Posterior cingulate gyrus (tissue), 11 donors: Measurements from ENCODE around the gene CYP19A1.
A peak's percentile ranks its signal among the peaks of the same experiment; 100 is the strongest.

Source experiments
- DNase-seq, 10 donors: peaks; one replicate each; pipeline versions ENCODE4 v3.0.0 to v3.0.0-alpha.2; 2020 to 2021; ENCODE audit warnings: mixed read lengths in 3 of 10
- intact Hi-C: fragments of 100-400 bp; cut with DNase I; formaldehyde crosslinking; loops from one replicate; pipeline ENCODE4 v1.15.1; 2023

Gene CYP19A1

GRCh38 chr15:51363383-51363782, 25.0 kb upstream of the CYP19A1 start:
- intact Hi-C loops, result no loop called here
- no peak for DNase-seq

- intact Hi-C loops, result no loop called here
- no peak for DNase-seq
Observed at GRCh38 chr15:51359981-51360380, 21.6 kb upstream of the CYP19A1 start.

GRCh38 chr15:51356983-51357382, 18.6 kb upstream of the CYP19A1 start:
- intact Hi-C loops, result no loop called here

GRCh38 chr15:51356147-51356546, 17.8 kb upstream of the CYP19A1 start:
- DNase-seq, result no peak
- intact Hi-C loops, result no loop called here

More at GRCh38 chr15:51356983-51357382, 18.6 kb upstream of the CYP19A1 start:
- DNase-seq, result no peak

GRCh38 chr15:51355096-51355495, 16.7 kb upstream of the CYP19A1 start:
- DNase-seq, result no peak
- intact Hi-C loops, result no loop called here

- intact Hi-C loops, result no loop called here
- DNase-seq, result no peak
Observed at GRCh38 chr15:51353976-51354375, 15.6 kb upstream of the CYP19A1 start.

- intact Hi-C loops, result no loop called here
- DNase-seq, result no peak
Observed at GRCh38 chr15:51350723-51351122, 12.3 kb upstream of the CYP19A1 start.

- no peak for DNase-seq
- intact Hi-C loops, result loop anchor here (5.0 kb wide), 1 partner anchor 33 kb away; no protein-coding TSS in a partner anchor
Observed at GRCh38 chr15:51349156-51349844, 10.9 kb upstream of the CYP19A1 start.

GRCh38 chr15:51348688-51349087, 10.3 kb upstream of the CYP19A1 start:
- intact Hi-C loops, result loop anchor here (5.0 kb wide), 1 partner anchor 34 kb away; no protein-coding TSS in a partner anchor
- DNase-seq, result no peak

GRCh38 chr15:51346136-51346535, 7.7 kb upstream of the CYP19A1 start:
- no peak for DNase-seq
- intact Hi-C loops, result loop anchor here (5.0 kb wide), 1 partner anchor 36 kb away; no protein-coding TSS in a partner anchor

- intact Hi-C loops, result loop anchor here (5.0 kb wide), 1 partner anchor 46 kb away; no protein-coding TSS in a partner anchor
- DNase-seq, result no peak
Observed at GRCh38 chr15:51343466-51343865, 5.1 kb upstream of the CYP19A1 start.

GRCh38 chr15:51342227-51342999, 4.0 kb upstream of the CYP19A1 start:
- intact Hi-C loops, result loop anchor here (5.0 kb wide), 1 partner anchor 45 kb away; no protein-coding TSS in a partner anchor
- DNase-seq, result peak in 2 of 10 donors; percentile 38 to 47

- intact Hi-C loops, result loop anchor here (2.0 to 5.0 kb wide), 2 partner anchors 44 to 59 kb away; no protein-coding TSS in a partner anchor
- DNase-seq, result peak; percentile 69 to 98 (median 82)
Observed at GRCh38 chr15:51341366-51342226, 3.2 kb upstream of the CYP19A1 start, which contains the start of gene GLDN. Gene GLDN, plus strand, starts transcription at chr15:51341655. Its CDS starts 30 bp downstream, at chr15:51341685.

- intact Hi-C loops, result no loop called here
- DNase-seq, result peak in 3 of 10 donors; percentile 47 to 85 (median 48)
Observed at GRCh38 chr15:51335538-51336410, 2.6 kb downstream of the CYP19A1 start.

- no peak for DNase-seq
- intact Hi-C loops, result no loop called here
Observed at GRCh38 chr15:51335087-51335486, 3.3 kb downstream of the CYP19A1 start.

- intact Hi-C loops, result no loop called here
- no peak for DNase-seq
Observed at GRCh38 chr15:51334011-51334451, 4.4 kb downstream of the CYP19A1 start.

GRCh38 chr15:51333571-51333970, 4.8 kb downstream of the CYP19A1 start:
- intact Hi-C loops, result no loop called here
- DNase-seq, result no peak

- intact Hi-C loops, result no loop called here
Observed at GRCh38 chr15:51332206-51333147, 5.9 kb downstream of the CYP19A1 start.

More at GRCh38 chr15:51332206-51333147, 5.9 kb downstream of the CYP19A1 start:
- DNase-seq, result no peak
